DMS79 treated with DMSO at 0.1 percent for 48 hours (cell line): ENCODE data around the gene NUDT3.
"Not testable (repeated sequence)": the region's sequence is repeated elsewhere in the genome, so short reads cannot be mapped to it uniquely, and the experiment has no call there.

Experiments
- DNase-seq: peaks from one replicate; lab custom pipeline; 2025; lab: John Stamatoyannopoulos, UW

The NUDT3 gene

GRCh38 chr6:34392497-34393190 is at the start of gene NUDT3:
Gene NUDT3, minus strand, starts transcription at chr6:34392669. Its CDS starts 307 bp downstream, at chr6:34392362.
- DNase-seq = peak; percentile 90

- DNase-seq = no peak
These were observed 49.1 kb upstream of the NUDT3 start for GRCh38 chr6:34441526-34441925.

- no peak for DNase-seq
These were observed 47.0 kb upstream of the NUDT3 start for GRCh38 chr6:34439442-34439841.

- no peak for DNase-seq
These were observed 46.2 kb upstream of the NUDT3 start for GRCh38 chr6:34438705-34439104.

GRCh38 chr6:34437644-34437970 is 45.1 kb upstream of the NUDT3 start:
- DNase-seq = no peak

GRCh38 chr6:34436803-34437643 is 44.6 kb upstream of the NUDT3 start:
- no peak for DNase-seq

GRCh38 chr6:34435916-34436315 is 43.4 kb upstream of the NUDT3 start:
- no peak for DNase-seq

GRCh38 chr6:34425498-34426410 is 33.3 kb upstream of the NUDT3 start, which contains the start of gene RPS10:
Gene RPS10, minus strand, starts transcription at chr6:34426069. Its CDS starts 848 bp downstream, at chr6:34425221.
- peak; percentile 88 for DNase-seq

GRCh38 chr6:34425132-34425497 is 32.6 kb upstream of the NUDT3 start:
- no peak for DNase-seq

GRCh38 chr6:34424200-34425131 is 32.0 kb upstream of the NUDT3 start:
- DNase-seq = no peak

- no peak for DNase-seq
These were observed 30.8 kb upstream of the NUDT3 start for GRCh38 chr6:34423254-34423653.

- DNase-seq = no peak
These were observed 25.9 kb upstream of the NUDT3 start for GRCh38 chr6:34418367-34418766.

- DNase-seq = no peak
These were observed 24.5 kb upstream of the NUDT3 start for GRCh38 chr6:34416877-34417371.

GRCh38 chr6:34414999-34415858 is 22.8 kb upstream of the NUDT3 start:
- no peak for DNase-seq

GRCh38 chr6:34412643-34413214 is 20.3 kb upstream of the NUDT3 start:
- DNase-seq = no peak

- DNase-seq = no peak
These were observed 19.5 kb upstream of the NUDT3 start for GRCh38 chr6:34412016-34412415.

- not testable (repeated sequence) for DNase-seq
These were observed 15.4 kb upstream of the NUDT3 start for GRCh38 chr6:34407915-34408314.

GRCh38 chr6:34396518-34396917 is 4.0 kb upstream of the NUDT3 start:
- no peak for DNase-seq

- DNase-seq = no peak
These were observed 1.5 kb upstream of the NUDT3 start for GRCh38 chr6:34393966-34394305.
